Fibroblast of lung (primary cell): ENCODE data around the gene HIVEP3. TPM values are rescaled to one million over a fixed set of nuclear protein-coding genes. Genes with fewer than 3 reads are reported as not detected.

Source experiments
- DNase-seq, 2 donors: peaks; one replicate each; pipeline versions ENCODE4 v3.0.0 to v3.0.0-alpha.2; 2010; ENCODE audit warnings: low read depth in 2 of 2
- H2AFZ ChIP-seq: 2 replicates; pipeline ENCODE4 v1.5.1; 2012; ENCODE audit warnings: low read length, control low read depth, inconsistent platforms
- H3K27ac ChIP-seq: 2 replicates; pipeline ENCODE4 v1.5.1; 2011; ENCODE audit warnings: low read length, control low read depth; ENCODE audit not compliant: insufficient read depth
- H3K27me3 ChIP-seq: 2 replicates; pipeline ENCODE4 v1.5.1; 2011; ENCODE audit warnings: mild to moderate bottlenecking, low read length; ENCODE audit not compliant: control insufficient read depth, insufficient read depth
- H3K36me3 ChIP-seq: 2 replicates; pipeline ENCODE4 v1.5.1; 2011; ENCODE audit warnings: low read length; ENCODE audit not compliant: control insufficient read depth, insufficient read depth
- H3K4me1 ChIP-seq: 2 replicates; pipeline ENCODE4 v1.5.1; 2011; ENCODE audit warnings: low read length; ENCODE audit not compliant: control insufficient read depth, insufficient read depth; ENCODE audit errors: extremely low read depth
- H3K4me2 ChIP-seq: 2 replicates; pipeline ENCODE4 v1.5.1; 2011; ENCODE audit warnings: low read length, control low read depth; ENCODE audit not compliant: insufficient read depth; ENCODE audit errors: extremely low read depth
- H3K4me3 ChIP-seq, 4 experiments: fragments of 200-600 bp in 1 of 4; sonication (generic) in 1 of 4; replicated peaks in 1 of 4; 2 replicates each; pipeline ENCODE4 v1.5.1; 2011 to 2016; ENCODE audit warnings: low read length in 4 of 4, low read depth in 3 of 4, mild to moderate bottlenecking in 3 of 4, control low read depth in 2 of 4, inconsistent platforms in 1 of 4, mixed read lengths in 1 of 4; ENCODE audit not compliant: insufficient read depth in 1 of 4; ENCODE audit errors: control extremely low read depth in 1 of 4
- H3K79me2 ChIP-seq: 2 replicates; pipeline ENCODE4 v1.5.1; 2012; ENCODE audit warnings: mild to moderate bottlenecking, low read length, inconsistent platforms; ENCODE audit not compliant: control insufficient read depth, insufficient read depth
- H3K9ac ChIP-seq: 2 replicates; pipeline ENCODE4 v1.5.1; 2011; ENCODE audit warnings: mild to moderate bottlenecking, low read length, control low read depth; ENCODE audit not compliant: insufficient read depth
- H3K9me3 ChIP-seq: 2 replicates; pipeline ENCODE4 v1.5.1; 2012; ENCODE audit warnings: low read depth, low read length; ENCODE audit not compliant: control insufficient read depth, insufficient read depth
- H4K20me1 ChIP-seq: 2 replicates; pipeline ENCODE4 v1.5.1; 2011; ENCODE audit warnings: low read length; ENCODE audit not compliant: control insufficient read depth, insufficient read depth; ENCODE audit errors: extremely low read depth
- CTCF ChIP-seq, 2 donors: IDR thresholded peaks in 1 of 2; conservative IDR thresholded peaks in 1 of 2; 1 replicate in 1 of 2; 2 replicates in 1 of 2; pipeline ENCODE4 v1.5.1; 2011 to 2012; ENCODE audit warnings: low read length in 2 of 2, control low read depth in 1 of 2, inconsistent platforms in 1 of 2, low read depth in 1 of 2, mild to moderate bottlenecking in 1 of 2
- EZH2 ChIP-seq: IDR thresholded peaks from 2 replicates; pipeline ENCODE4 v1.5.1; 2012; ENCODE audit warnings: low read length, control low read depth, mild to moderate bottlenecking; ENCODE audit errors: missing control alignments
- polyA plus RNA-seq, 2 donors: library from polyadenylated mRNA; depleted of rRNA in 1 of 2; stranded (reverse) in 1 of 2; unstranded in 1 of 2; fragments of >200 nt; gene quantifications; 2 replicates each; pipeline ENCODE4 v1.2.1, GENCODE V29; 2011 to 2012; ENCODE audit warnings: missing spikeins in 1 of 2
- total RNA-seq: library from RNA; depleted of rRNA; stranded (reverse); fragments of >200 nt; gene quantifications from 2 replicates; pipeline ENCODE4 v1.2.1, GENCODE V29; 2014

Gene HIVEP3
- total and polyA plus RNA-seq, 2 donors (not counting 1 experiment from before 2014, with no cell fraction given): 0.83 to 3.2 TPM

DNA sequence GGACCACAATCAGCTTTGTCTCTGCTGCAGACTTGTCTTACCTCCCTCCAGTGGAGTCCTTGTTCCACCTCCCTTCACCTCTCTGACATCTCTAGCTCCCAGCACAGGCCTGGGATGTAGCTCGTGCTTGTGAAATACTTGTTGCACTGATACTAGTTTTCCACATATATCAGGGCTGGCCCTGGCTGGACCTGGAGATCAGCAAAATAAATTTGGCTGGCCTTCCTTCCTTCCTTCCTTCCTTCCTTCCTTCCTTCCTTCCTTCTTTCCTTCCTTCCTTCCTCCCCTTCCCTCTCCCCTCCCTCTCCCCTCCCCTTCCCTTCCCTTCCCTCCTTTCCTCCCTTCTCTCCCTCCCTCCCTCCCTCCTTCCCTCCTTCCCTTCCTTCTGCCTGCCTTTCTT lies 196.5 kb downstream of the HIVEP3 start:
- H3K4me2 ChIP-seq: no peak overlapping the region
- no peak overlapping the region for H3K9ac ChIP-seq
- DNase-seq: no peak
- no peaks in the 10 kb centered on the region for H3K9me3 ChIP-seq
- H2AFZ ChIP-seq: no peak overlapping the region
- H3K4me3 ChIP-seq: no peak overlapping the region
- TF ChIP-seq EZH2 (no peak), CTCF (conservative IDR thresholded peaks at IDR 0.05 in 1 of 2, IDR thresholded peaks at IDR 0.05 in 1 of 2; ENCODE audit: low read depth in 1 of 2, low read length in 2 of 2) (no peak)
- H3K27ac ChIP-seq: no peak overlapping the region
- H3K36me3 ChIP-seq: no peaks in the 10 kb centered on the region
- no peaks in the 10 kb centered on the region for H3K4me1 ChIP-seq
- H3K79me2 ChIP-seq: no peaks in the 10 kb centered on the region
- H3K27me3 ChIP-seq: no peaks in the 10 kb centered on the region
- H4K20me1 ChIP-seq: no peaks in the 10 kb centered on the region

DNA sequence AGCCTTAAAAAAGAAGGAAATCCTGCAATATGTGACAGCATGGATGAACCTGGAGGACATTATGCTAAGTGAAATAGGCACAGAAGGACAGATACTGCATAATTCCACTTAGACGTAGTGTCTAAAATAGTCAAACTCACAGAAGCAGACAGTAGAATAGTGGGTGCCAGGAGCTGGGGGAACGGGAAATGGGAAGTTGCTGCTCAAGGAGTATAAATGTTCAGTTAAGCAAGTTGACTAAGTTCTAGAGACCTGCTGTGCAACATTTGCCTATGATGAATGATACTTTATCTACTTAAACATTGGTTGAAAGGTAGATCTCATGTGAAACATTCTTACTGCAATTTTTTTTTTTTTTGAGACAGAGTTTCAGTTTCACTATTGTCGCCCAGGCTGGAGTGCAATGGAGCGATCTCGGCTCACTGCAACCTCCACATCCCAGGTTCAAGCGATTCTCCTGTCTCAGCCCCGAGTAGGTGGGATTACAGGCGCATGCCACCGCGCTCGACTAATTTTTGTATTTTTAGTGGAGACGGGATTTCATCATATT lies 197.8 kb downstream of the HIVEP3 start:
- H4K20me1 ChIP-seq: no peaks in the 10 kb centered on the region
- H3K79me2 ChIP-seq: no peaks in the 10 kb centered on the region
- no peak for DNase-seq
- no peak overlapping the region for H2AFZ ChIP-seq
- no peak overlapping the region for H3K9ac ChIP-seq
- no peaks in the 10 kb centered on the region for H3K36me3 ChIP-seq
- no peak overlapping the region for H3K27ac ChIP-seq
- TF ChIP-seq CTCF (conservative IDR thresholded peaks at IDR 0.05 in 1 of 2, IDR thresholded peaks at IDR 0.05 in 1 of 2; ENCODE audit: low read depth in 1 of 2, low read length in 2 of 2) (no peak), EZH2 (no peak)
- H3K4me3 ChIP-seq: no peak overlapping the region
- H3K4me1 ChIP-seq: no peaks in the 10 kb centered on the region
- H3K27me3 ChIP-seq: no peaks in the 10 kb centered on the region
- no peaks in the 10 kb centered on the region for H3K9me3 ChIP-seq
- H3K4me2 ChIP-seq: no peak overlapping the region

- Histone ChIP-seq H2AFZ (no peak overlapping the region), H3K4me2 (no peak overlapping the region), H3K9me3 (no peaks in the 10 kb centered on the region), H4K20me1 (no peaks in the 10 kb centered on the region), H3K27me3 (no peaks in the 10 kb centered on the region), H3K79me2 (no peaks in the 10 kb centered on the region), H3K4me3 (no peak overlapping the region), H3K27ac (no peak overlapping the region), H3K4me1 (no peaks in the 10 kb centered on the region), H3K36me3 (no peaks in the 10 kb centered on the region), H3K9ac (no peak overlapping the region)
- no peak for DNase-seq
- TF ChIP-seq CTCF (conservative IDR thresholded peaks at IDR 0.05 in 1 of 2, IDR thresholded peaks at IDR 0.05 in 1 of 2; ENCODE audit: low read depth in 1 of 2, low read length in 2 of 2): no peak
- no peak for TF ChIP-seq EZH2
These were observed 199.1 kb downstream of the HIVEP3 start for GRCh38 chr1:41719590-41719989.
